Fibroblast of skin of back (primary cell): ENCODE measurements around the gene EPB41L1.
"Not testable (repeated sequence)": the region's sequence is repeated elsewhere in the genome, so short reads cannot be mapped to it uniquely, and the experiment has no call there.

ENCODE experiments used
- DNase-seq: peaks from one replicate; pipeline ENCODE4 v3.0.0-alpha.2; 2013

Gene EPB41L1

GRCh38 chr20:36126836-36127527, 27.6 kb upstream of the EPB41L1 start:
- DNase-seq: no peak

- DNase-seq: peak; percentile 67
Observed at GRCh38 chr20:36128463-36129159, 25.9 kb upstream of the EPB41L1 start.

GRCh38 chr20:36129160-36129543, 25.4 kb upstream of the EPB41L1 start:
- DNase-seq: no peak

GRCh38 chr20:36130390-36130789, 24.1 kb upstream of the EPB41L1 start:
- no peak for DNase-seq

- no peak for DNase-seq
Observed at GRCh38 chr20:36132802-36133211, 21.7 kb upstream of the EPB41L1 start.

GRCh38 chr20:36133821-36134220, 20.7 kb upstream of the EPB41L1 start:
- DNase-seq: no peak

- DNase-seq: no peak
Observed at GRCh38 chr20:36135159-36135558, 19.4 kb upstream of the EPB41L1 start.

- DNase-seq: no peak
Observed at GRCh38 chr20:36135821-36136220, 18.7 kb upstream of the EPB41L1 start.

- not testable (repeated sequence) for DNase-seq
Observed at GRCh38 chr20:36137313-36137712, 17.2 kb upstream of the EPB41L1 start.

- no peak for DNase-seq
Observed at GRCh38 chr20:36141310-36141709, 13.2 kb upstream of the EPB41L1 start.

GRCh38 chr20:36144336-36144735, 10.2 kb upstream of the EPB41L1 start:
- DNase-seq: no peak

- DNase-seq: no peak
Observed at GRCh38 chr20:36145877-36146707, 8.4 kb upstream of the EPB41L1 start.

GRCh38 chr20:36147690-36148089, 6.8 kb upstream of the EPB41L1 start:
- peak; percentile 30 for DNase-seq

GRCh38 chr20:36148439-36148838, 6.1 kb upstream of the EPB41L1 start:
- no peak for DNase-seq

- DNase-seq: no peak
Observed at GRCh38 chr20:36149012-36149411, 5.5 kb upstream of the EPB41L1 start.

- no peak for DNase-seq
Observed at GRCh38 chr20:36149469-36149868, 5.1 kb upstream of the EPB41L1 start.

GRCh38 chr20:36150489-36150846, 4.1 kb upstream of the EPB41L1 start:
- no peak for DNase-seq

- no peak for DNase-seq
Observed at GRCh38 chr20:36150847-36151539, 3.5 kb upstream of the EPB41L1 start.

GRCh38 chr20:36152261-36152660, 2.3 kb upstream of the EPB41L1 start:
- no peak for DNase-seq

GRCh38 chr20:36153204-36153603, 1.3 kb upstream of the EPB41L1 start:
- DNase-seq: no peak

GRCh38 chr20:36153736-36154699, 522 bp upstream of the EPB41L1 start:
- DNase-seq: peak; percentile 76

GRCh38 chr20:36155629-36155971, 1.1 kb downstream of the EPB41L1 start:
- DNase-seq: no peak
